Common myeloid progenitor, CD34-positive (primary cell): Measurements from ENCODE around the gene TACR1.

ENCODE experiments used
- CTCF ChIA-PET: fragments of 350-600 bp; sonication (Branson Sonifier 250); formaldehyde crosslinking; loops from one replicate; lab custom pipeline; 2021; ENCODE audit warnings: antibody characterized with exemption; lab: Charles Lee
- POLR2A ChIA-PET: fragments of 350-600 bp; sonication (Branson Sonifier 250); formaldehyde crosslinking; loops from one replicate; lab custom pipeline; 2021; ENCODE audit warnings: antibody characterized with exemption; lab: Charles Lee
- DNase-seq, 3 donors: peaks; one replicate each; pipeline versions ENCODE4 v3.0.0 to v3.0.0-alpha.2; 2013
- H3K27ac ChIP-seq, 2 experiments: 1 replicate in 1 of 2; 2 replicates in 1 of 2; pipeline ENCODE4 v1.7.0; 2013; ENCODE audit warnings: inconsistent platforms in 2 of 2, low read length in 2 of 2, mild to moderate bottlenecking in 2 of 2, low read depth in 1 of 2, moderate library complexity in 1 of 2; ENCODE audit not compliant: severe bottlenecking in 2 of 2, insufficient read depth in 1 of 2, poor library complexity in 1 of 2
- H3K27me3 ChIP-seq, 5 experiments: replicated peaks in 2 of 5; 1 replicate in 3 of 5; 2 replicates in 2 of 5; pipeline versions ENCODE4 v1.6.1 to v1.7.0; 2013; ENCODE audit warnings: low read length in 4 of 5, mild to moderate bottlenecking in 2 of 5, moderate library complexity in 2 of 5, inconsistent platforms in 1 of 5; ENCODE audit not compliant: insufficient read depth in 5 of 5, control insufficient read depth in 4 of 5
- H3K36me3 ChIP-seq, 4 experiments: 1 replicate in 2 of 4; 2 replicates in 2 of 4; pipeline versions ENCODE4 v1.6.1 to v1.7.0; 2013; ENCODE audit warnings: low read length in 3 of 4, control low read depth in 1 of 4, mild to moderate bottlenecking in 1 of 4; ENCODE audit not compliant: control insufficient read depth in 4 of 4, insufficient read depth in 4 of 4
- H3K4me1 ChIP-seq, 4 experiments: 1 replicate in 3 of 4; 2 replicates in 1 of 4; pipeline versions ENCODE4 v1.6.1 to v1.7.1; 2013; ENCODE audit warnings: low read length in 3 of 4, mild to moderate bottlenecking in 3 of 4, control low read depth in 1 of 4, inconsistent platforms in 1 of 4, moderate library complexity in 1 of 4; ENCODE audit not compliant: control insufficient read depth in 4 of 4, insufficient read depth in 4 of 4; ENCODE audit errors: control extremely low read depth in 1 of 4
- H3K4me3 ChIP-seq, 7 experiments: 1 replicate in 4 of 7; 2 replicates in 3 of 7; pipeline versions ENCODE4 v1.5.1 to v1.7.0; 2013; ENCODE audit warnings: mild to moderate bottlenecking in 7 of 7, low read length in 6 of 7, moderate library complexity in 6 of 7, inconsistent platforms in 2 of 7, low read depth in 2 of 7, control low read depth in 1 of 7; ENCODE audit not compliant: insufficient read depth in 4 of 7, control insufficient read depth in 1 of 7; ENCODE audit errors: extremely low read depth in 1 of 7
- H3K9me3 ChIP-seq, 5 experiments: 1 replicate in 4 of 5; 2 replicates in 1 of 5; pipeline versions ENCODE4 v1.6.1 to v1.7.1; 2013; ENCODE audit warnings: low read length in 4 of 5, mild to moderate bottlenecking in 2 of 5, inconsistent platforms in 1 of 5, low read depth in 1 of 5, moderate library complexity in 1 of 5; ENCODE audit not compliant: control insufficient read depth in 4 of 5, insufficient read depth in 2 of 5; ENCODE audit errors: control extremely low read depth in 1 of 5
- WGBS: methylation state at CpG from one replicate; pipeline ENCODE4 v1.1.5; 2013; ENCODE audit not compliant: insufficient coverage; 5-methylcytosine and 5-hydroxymethylcytosine counted together

The TACR1 gene

GRCh38 chr2:75088791-75089190 is 110.5 kb downstream of the TACR1 start:
- 78% methylated on average over 1 of the region's 3 CpGs for WGBS
- POLR2A ChIA-PET = no interaction called here

GRCh38 chr2:75087736-75088135 is 111.6 kb downstream of the TACR1 start:
- DNase-seq = no peak
- POLR2A ChIA-PET = no interaction called here
- WGBS = 100% methylated on average over 1 of the region's 2 CpGs
- Histone ChIP-seq H3K27me3 (no peaks in the 10 kb centered on the region), H3K4me3 (no peak overlapping the region), H3K27ac (no peak overlapping the region), H3K36me3 (no peaks in the 10 kb centered on the region), H3K9me3 (no peaks in the 10 kb centered on the region), H3K4me1 (no peaks in the 10 kb centered on the region)
- CTCF ChIA-PET = interaction anchor here (1.5 kb wide), 1 partner anchor 22 kb away, joined by 3 read pairs; no protein-coding TSS in a partner anchor

More at GRCh38 chr2:75088791-75089190, 110.5 kb downstream of the TACR1 start:
- DNase-seq = no peak
- no peaks in the 10 kb centered on the region for H3K27me3 ChIP-seq
- no peak overlapping the region for H3K4me3 ChIP-seq
- CTCF ChIA-PET = interaction anchor here (1.5 kb wide), 1 partner anchor 23 kb away, joined by 3 read pairs; no protein-coding TSS in a partner anchor
- H3K36me3 ChIP-seq = no peaks in the 10 kb centered on the region
- no peaks in the 10 kb centered on the region for H3K9me3 ChIP-seq
- no peaks in the 10 kb centered on the region for H3K4me1 ChIP-seq
- H3K27ac ChIP-seq = no peak overlapping the region

- whole genome bisulfite sequencing = no CpG with 5 or more reads among the region's 1 CpG
- H3K9me3 ChIP-seq = no peaks in the 10 kb centered on the region
- H3K27ac ChIP-seq = no peak overlapping the region
These were observed 119.7 kb downstream of the TACR1 start for GRCh38 chr2:75079575-75079974.

GRCh38 chr2:75077909-75078308 is 121.4 kb downstream of the TACR1 start:
- Histone ChIP-seq H3K27ac (no peak overlapping the region), H3K27me3 (no peaks in the 10 kb centered on the region), H3K36me3 (no peaks in the 10 kb centered on the region), H3K4me3 (no peak overlapping the region), H3K4me1 (no peaks in the 10 kb centered on the region), H3K9me3 (no peaks in the 10 kb centered on the region)
- ChIA-PET POLR2A (no interaction called here), CTCF (interaction anchor here (1.0 kb wide), 1 partner anchor 12 kb away, joined by 3 read pairs; no protein-coding TSS in a partner anchor)
- 98% methylated on average over 4 of the region's 4 CpGs for WGBS
- no peak for DNase-seq

More at GRCh38 chr2:75079575-75079974, 119.7 kb downstream of the TACR1 start:
- H3K4me3 ChIP-seq = no peak overlapping the region
- H3K36me3 ChIP-seq = no peaks in the 10 kb centered on the region
- no peak for DNase-seq
- no peaks in the 10 kb centered on the region for H3K27me3 ChIP-seq
- ChIA-PET CTCF (no interaction called here), POLR2A (no interaction called here)
- H3K4me1 ChIP-seq = no peaks in the 10 kb centered on the region

GRCh38 chr2:75076088-75076487 is 123.2 kb downstream of the TACR1 start:
- DNase-seq = no peak
- H3K4me3 ChIP-seq = no peak overlapping the region
- ChIA-PET POLR2A (no interaction called here), CTCF (no interaction called here)
- H3K27me3 ChIP-seq = no peaks in the 10 kb centered on the region
- H3K4me1 ChIP-seq = no peaks in the 10 kb centered on the region
- H3K27ac ChIP-seq = no peak overlapping the region
- WGBS = 100% methylated on average over 2 of the region's 2 CpGs
- no peaks in the 10 kb centered on the region for H3K9me3 ChIP-seq
- no peaks in the 10 kb centered on the region for H3K36me3 ChIP-seq

GRCh38 chr2:75074708-75075107 is 124.6 kb downstream of the TACR1 start:
- Histone ChIP-seq H3K27ac (no peak overlapping the region), H3K4me3 (no peak overlapping the region), H3K36me3 (no peaks in the 10 kb centered on the region), H3K9me3 (no peaks in the 10 kb centered on the region), H3K4me1 (no peaks in the 10 kb centered on the region), H3K27me3 (no peaks in the 10 kb centered on the region)
- WGBS = no CpG with 5 or more reads among the region's 1 CpG
- POLR2A ChIA-PET = no interaction called here
- DNase-seq = no peak
- CTCF ChIA-PET = interaction anchor here (1.7 kb wide), 1 partner anchor 9 kb away, joined by 6 read pairs; no protein-coding TSS in a partner anchor

- CTCF ChIA-PET = interaction anchor here (1.7 kb wide), 1 partner anchor 8 kb away, joined by 6 read pairs; no protein-coding TSS in a partner anchor
- Histone ChIP-seq H3K36me3 (no peaks in the 10 kb centered on the region), H3K27me3 (no peaks in the 10 kb centered on the region), H3K9me3 (no peaks in the 10 kb centered on the region), H3K4me3 (no peak overlapping the region), H3K27ac (no peak overlapping the region), H3K4me1 (no peaks in the 10 kb centered on the region)
- POLR2A ChIA-PET = no interaction called here
- 100% methylated on average over 1 of the region's 1 CpG for WGBS
- DNase-seq = no peak
These were observed 125.1 kb downstream of the TACR1 start for GRCh38 chr2:75074228-75074627.
